Measurements from ENCODE around the gene SCP2.
"Not testable (repeated sequence)": the region's sequence is repeated elsewhere in the genome, so short reads cannot be mapped to it uniquely, and the experiment has no call there.

The SCP2 gene

GRCh38 chr1:52917156-52917555, 9.9 kb upstream of the SCP2 start:
- DNase-seq (ENCODE audit: low read depth in 2 of 2): no peak

- DNase-seq (ENCODE audit: low read depth in 2 of 2): no peak
Observed at GRCh38 chr1:52917581-52917980, 9.5 kb upstream of the SCP2 start.

- no peak for DNase-seq (ENCODE audit: low read depth in 2 of 2)
Observed at GRCh38 chr1:52918201-52918600, 8.9 kb upstream of the SCP2 start.

- DNase-seq (ENCODE audit: low read depth in 2 of 2): no peak
Observed at GRCh38 chr1:52919051-52919722, 7.9 kb upstream of the SCP2 start.

- DNase-seq (ENCODE audit: low read depth in 2 of 2): no peak
Observed at GRCh38 chr1:52919723-52920483, 7.2 kb upstream of the SCP2 start.

GRCh38 chr1:52920791-52921291, 6.2 kb upstream of the SCP2 start:
- no peak for DNase-seq (ENCODE audit: low read depth in 2 of 2)

- no peak for DNase-seq (ENCODE audit: low read depth in 2 of 2)
Observed at GRCh38 chr1:52925571-52926005, 1.5 kb upstream of the SCP2 start.

GRCh38 chr1:52926864-52927211, 238 bp upstream of the SCP2 start:
- DNase-seq (ENCODE audit: low read depth in 2 of 2): no peak

- no peak for DNase-seq (ENCODE audit: low read depth in 2 of 2)
Observed at GRCh38 chr1:52928015-52928404, 934 bp downstream of the SCP2 start.

- no peak for DNase-seq (ENCODE audit: low read depth in 2 of 2)
Observed at GRCh38 chr1:52929019-52929418, 1.9 kb downstream of the SCP2 start.

- DNase-seq (ENCODE audit: low read depth in 2 of 2): no peak
Observed at GRCh38 chr1:52937433-52938182, 10.5 kb downstream of the SCP2 start.

- no peak for DNase-seq (ENCODE audit: low read depth in 2 of 2)
Observed at GRCh38 chr1:52938183-52938451, 11.0 kb downstream of the SCP2 start.

GRCh38 chr1:52943876-52944416, 16.9 kb downstream of the SCP2 start:
- no peak for DNase-seq (ENCODE audit: low read depth in 2 of 2)

GRCh38 chr1:52944566-52944965, 17.5 kb downstream of the SCP2 start:
- no peak for DNase-seq (ENCODE audit: low read depth in 2 of 2)

GRCh38 chr1:52947490-52947889, 20.4 kb downstream of the SCP2 start:
- DNase-seq (ENCODE audit: low read depth in 2 of 2): no peak

GRCh38 chr1:52949602-52950001, 22.5 kb downstream of the SCP2 start:
- not testable (repeated sequence) for DNase-seq (ENCODE audit: low read depth in 2 of 2)

- no peak for DNase-seq (ENCODE audit: low read depth in 2 of 2)
Observed at GRCh38 chr1:52952112-52952511, 25.0 kb downstream of the SCP2 start.

- no peak for DNase-seq (ENCODE audit: low read depth in 2 of 2)
Observed at GRCh38 chr1:52955129-52955970, 28.3 kb downstream of the SCP2 start.

GRCh38 chr1:52963101-52963500, 36.0 kb downstream of the SCP2 start:
- DNase-seq (ENCODE audit: low read depth in 2 of 2): no peak

- DNase-seq (ENCODE audit: low read depth in 2 of 2): no peak
Observed at GRCh38 chr1:52967666-52968065, 40.6 kb downstream of the SCP2 start.

- not testable (repeated sequence) for DNase-seq (ENCODE audit: low read depth in 2 of 2)
Observed at GRCh38 chr1:52969234-52969633, 42.2 kb downstream of the SCP2 start.

- DNase-seq (ENCODE audit: low read depth in 2 of 2): no peak
Observed at GRCh38 chr1:52970149-52970548, 43.1 kb downstream of the SCP2 start.
